Stimulated activated CD4-positive, alpha-beta T cell treated with anti-CD3 and anti-CD28 coated beads, Interleukin-12 subunit alpha, Interleukin-12 subunit beta, amount 100 ng/mL, for 24 hours (primary cell): ENCODE measurements around the gene MYF5.
"Not testable (repeated sequence)": the region's sequence is repeated elsewhere in the genome, so short reads cannot be mapped to it uniquely, and the experiment has no call there.

Experiments
- DNase-seq, 2 experiments: peaks; one replicate each; pipeline ENCODE4 v3.0.0-alpha.2; 2020; ENCODE audit warnings: low read depth in 2 of 2

The MYF5 gene

DNA sequence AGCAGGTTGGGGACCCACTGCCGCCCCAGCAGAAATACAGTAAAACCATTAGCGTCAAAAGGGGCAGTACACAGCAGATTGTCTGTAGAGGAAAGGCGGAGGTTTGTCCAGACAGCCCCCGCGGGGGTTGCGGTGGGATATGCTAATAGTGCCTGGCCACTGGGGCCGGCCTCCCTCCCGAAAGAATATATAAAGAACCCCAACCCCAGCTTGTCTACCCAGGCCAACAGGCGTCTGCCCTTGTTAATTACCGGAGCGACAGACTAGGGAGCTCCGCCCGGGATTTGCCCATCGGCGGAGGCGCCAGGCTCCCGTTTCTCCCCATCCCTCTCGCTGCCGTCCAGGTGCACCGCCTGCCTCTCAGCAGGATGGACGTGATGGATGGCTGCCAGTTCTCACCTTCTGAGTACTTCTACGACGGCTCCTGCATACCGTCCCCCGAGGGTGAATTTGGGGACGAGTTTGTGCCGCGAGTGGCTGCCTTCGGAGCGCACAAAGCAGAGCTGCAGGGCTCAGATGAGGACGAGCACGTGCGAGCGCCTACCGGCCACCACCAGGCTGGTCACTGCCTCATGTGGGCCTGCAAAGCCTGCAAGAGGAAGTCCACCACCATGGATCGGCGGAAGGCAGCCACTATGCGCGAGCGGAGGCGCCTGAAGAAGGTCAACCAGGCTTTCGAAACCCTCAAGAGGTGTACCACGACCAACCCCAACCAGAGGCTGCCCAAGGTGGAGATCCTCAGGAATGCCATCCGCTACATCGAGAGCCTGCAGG lies at the start of gene MYF5:
MYF5 (plus strand) TSS at position 217 of the 774 bp plus-strand sequence; CDS start at position 369, 152 bp downstream.
- DNase-seq: no peak

DNA sequence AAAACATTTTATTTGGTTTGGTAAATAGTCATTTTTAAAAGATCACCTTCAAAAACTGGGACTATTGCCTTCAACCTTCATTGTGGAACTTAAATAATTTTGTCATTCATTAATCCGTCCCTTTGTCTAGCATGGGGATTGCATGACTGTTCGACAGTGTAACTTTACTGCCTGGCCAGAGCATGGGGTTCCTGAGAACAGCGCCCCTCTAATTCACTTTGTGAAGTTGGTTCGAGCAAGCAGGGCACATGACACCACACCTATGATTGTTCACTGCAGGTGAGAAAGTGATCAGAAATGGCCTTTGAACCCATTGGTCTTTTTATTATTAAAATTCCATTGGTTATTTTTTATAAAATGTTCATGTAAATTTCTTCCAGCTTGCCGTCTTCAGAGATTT lies 46.5 kb upstream of the MYF5 start:
- DNase-seq: no peak

DNA sequence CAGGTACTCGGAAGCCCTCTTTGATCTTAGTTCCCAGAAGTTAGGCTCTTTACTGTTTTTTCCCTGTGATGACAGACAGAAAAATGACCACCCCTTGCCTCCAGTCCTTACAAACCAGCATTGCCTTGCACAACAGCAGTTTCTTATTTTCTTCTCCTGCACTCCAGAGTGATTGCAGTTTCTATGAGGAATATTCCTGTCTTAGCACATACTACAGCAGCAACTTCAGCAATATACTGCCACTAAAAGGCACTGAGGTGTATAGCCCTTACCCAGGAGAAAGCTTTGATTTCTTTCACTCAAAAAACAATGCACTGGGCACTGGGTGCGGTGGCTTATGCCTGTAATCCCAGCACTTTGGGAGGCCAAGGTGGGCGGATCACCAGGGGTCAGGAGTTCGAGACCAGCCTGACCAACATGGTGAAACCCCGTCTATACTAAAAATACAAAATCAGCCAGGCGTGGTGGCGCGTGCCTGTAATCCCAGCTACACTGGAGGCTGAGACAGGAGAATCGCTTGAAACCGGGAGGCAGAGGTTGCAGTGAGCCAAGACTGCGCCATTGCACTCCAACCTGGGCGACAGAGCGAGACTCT lies 40.6 kb upstream of the MYF5 start:
- not testable (repeated sequence) for DNase-seq

DNA sequence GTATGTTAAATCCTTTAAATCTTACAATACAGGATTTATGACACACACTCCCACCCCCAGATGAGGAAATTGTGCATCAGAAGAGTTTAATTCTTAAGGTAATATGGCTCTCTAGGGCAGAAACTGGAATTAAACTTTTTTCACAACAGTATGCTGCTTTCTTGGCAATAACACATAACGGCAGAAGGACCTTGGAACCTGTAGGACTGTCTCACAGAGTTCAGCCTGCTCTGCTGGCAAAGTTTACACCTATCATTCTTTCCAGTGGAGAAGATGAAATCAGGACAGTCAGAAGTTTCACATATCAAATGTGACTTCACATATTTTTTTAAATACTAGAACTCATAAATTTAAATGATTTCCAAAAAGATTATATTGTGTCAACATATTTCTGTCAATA lies 39.9 kb upstream of the MYF5 start:
- DNase-seq: no peak

DNA sequence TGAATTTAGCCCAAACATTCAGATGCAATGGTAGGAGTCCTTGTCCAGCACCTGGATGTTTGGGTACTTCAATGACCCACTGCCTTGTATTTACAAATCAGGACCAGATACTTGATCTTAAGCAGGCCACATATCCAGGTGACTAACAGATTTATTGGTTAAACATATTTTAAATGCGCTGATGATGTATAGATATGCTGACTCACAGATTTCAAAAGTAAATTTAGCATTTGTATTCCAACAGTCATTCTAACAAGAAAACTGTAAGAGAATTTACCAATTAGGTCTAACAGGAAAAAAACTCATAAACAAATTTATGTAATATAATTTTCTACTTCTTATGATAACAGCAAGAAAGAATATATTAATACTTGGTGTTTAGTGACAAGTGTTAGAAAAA lies 38.7 kb upstream of the MYF5 start:
- no peak for DNase-seq

DNA sequence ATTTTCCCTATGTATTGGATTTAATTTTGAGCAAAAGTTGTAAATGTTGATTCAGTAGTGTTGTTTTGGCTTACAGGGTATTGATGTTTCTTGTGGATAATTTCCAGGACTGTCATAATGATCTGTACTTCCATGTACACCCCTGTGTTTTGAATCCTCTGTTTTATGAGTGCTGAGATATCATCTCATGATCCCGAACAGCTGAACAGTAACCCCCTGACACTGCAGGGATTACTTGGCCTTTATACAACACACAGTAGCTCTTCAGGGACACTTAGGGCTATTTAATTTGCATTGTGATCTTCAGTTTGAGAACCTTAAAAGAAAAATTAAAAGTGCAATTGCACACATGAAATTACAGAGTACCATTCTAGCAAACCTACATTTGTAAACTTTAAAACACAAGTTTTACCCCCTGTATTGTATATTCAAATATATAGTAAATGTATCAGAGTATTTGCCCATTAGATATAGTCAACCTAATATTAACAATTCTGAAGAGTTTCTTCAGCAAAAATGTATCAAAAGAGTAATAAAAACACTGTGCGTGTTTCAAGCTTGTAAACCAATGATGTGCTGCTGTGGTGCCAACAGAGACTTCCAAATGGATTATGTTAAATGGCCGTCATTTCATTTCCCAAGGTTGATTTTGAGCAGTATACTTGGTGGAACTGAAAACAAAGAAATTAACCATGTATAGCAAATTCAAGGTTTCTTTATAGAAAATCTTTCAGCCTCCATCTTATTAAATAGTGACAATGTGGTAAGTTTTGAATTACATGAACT lies 37.2 kb upstream of the MYF5 start:
- no peak for DNase-seq

DNA sequence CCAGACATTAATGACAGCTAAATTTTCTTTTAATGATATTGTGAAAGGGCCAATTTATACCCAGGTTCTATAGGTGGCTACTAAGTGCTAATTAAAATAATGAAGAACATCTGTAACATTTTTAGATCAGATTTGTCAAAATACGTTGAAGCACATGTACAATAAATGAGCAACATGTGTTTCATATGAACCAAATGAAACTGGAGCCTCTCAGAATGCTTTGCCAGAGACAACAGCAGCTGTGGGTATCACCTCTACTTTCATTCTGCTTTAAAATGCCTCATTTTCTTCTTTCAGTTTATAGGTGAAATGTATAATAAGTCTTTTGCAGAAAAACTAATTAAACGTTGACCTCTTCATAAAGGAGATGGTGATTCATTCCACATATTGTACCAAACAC lies 35.4 kb upstream of the MYF5 start:
- no peak for DNase-seq

DNA sequence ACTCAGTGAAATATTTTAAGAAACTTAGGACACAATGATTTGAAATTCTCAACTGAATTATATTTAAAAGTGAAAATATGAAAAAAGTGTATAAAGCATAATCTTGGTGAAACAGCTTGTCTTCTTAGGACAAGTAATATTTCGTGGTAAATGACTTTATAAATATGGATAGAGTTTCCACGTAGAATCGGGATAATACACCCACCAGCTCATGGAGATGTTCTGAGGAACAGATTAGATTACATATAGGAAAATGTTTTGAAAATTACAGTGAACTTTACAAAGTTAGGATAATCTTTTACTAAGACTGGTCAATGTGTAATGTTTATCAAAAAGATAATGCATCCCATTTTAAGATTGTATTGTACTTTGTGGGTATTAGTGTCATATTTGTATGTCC lies 34.9 kb upstream of the MYF5 start:
- DNase-seq: no peak

DNA sequence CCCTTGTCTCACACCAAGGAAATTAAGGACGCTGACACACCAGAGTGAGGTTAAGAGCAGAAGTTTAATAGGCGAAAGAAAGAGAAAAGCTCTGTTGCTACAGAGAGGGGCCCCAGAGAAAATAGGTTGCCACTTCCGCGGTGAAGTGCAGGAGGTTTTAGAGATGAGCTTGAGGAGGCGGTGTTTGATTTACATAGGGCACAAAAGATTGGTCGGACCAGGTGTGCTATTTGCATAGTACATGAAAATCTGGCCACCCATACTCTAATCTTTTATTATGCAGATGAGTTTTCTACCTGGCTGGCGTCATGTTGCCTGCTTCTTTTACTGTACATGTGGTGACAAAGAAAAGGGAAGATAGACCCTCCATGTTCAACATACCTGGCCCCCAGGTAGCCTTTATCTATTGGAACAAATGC lies 32.6 kb upstream of the MYF5 start:
- no peak for DNase-seq

DNA sequence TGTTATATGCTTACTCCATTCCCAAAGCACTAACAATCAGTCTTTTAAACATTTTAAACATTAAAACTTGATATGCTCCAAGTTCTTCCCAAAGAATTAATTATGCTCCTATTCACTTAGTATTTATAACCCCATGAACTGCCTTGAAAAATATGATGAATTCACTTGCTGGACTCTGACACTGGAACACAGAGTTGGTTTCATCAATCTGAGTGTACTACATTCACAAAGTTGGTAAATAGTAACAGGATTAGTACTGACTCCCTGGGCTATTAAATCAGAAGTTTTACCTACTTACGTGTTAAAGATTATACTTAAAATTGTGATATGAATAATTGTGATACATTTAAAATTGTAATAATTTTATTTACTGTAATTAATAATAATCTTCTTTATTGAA lies 26.6 kb upstream of the MYF5 start:
- DNase-seq: no peak

DNA sequence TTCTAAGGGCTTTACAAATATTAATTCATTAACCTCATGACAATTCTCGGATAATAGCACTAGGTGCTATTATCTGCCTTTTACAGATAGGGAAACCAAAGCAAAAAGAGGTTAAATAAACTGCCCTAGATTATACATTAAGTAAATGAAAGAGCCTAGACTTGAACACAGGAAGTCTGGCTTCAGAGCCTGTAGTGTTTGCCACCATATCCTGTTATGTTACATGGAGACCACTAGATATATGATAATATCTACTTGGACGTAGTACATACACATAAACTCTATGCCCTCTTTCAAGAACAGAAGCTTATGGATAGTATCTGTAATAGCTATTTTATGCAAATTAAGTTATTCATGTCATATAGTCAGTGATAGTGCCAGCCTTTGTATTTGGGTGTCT lies 26.2 kb upstream of the MYF5 start:
- DNase-seq: no peak

DNA sequence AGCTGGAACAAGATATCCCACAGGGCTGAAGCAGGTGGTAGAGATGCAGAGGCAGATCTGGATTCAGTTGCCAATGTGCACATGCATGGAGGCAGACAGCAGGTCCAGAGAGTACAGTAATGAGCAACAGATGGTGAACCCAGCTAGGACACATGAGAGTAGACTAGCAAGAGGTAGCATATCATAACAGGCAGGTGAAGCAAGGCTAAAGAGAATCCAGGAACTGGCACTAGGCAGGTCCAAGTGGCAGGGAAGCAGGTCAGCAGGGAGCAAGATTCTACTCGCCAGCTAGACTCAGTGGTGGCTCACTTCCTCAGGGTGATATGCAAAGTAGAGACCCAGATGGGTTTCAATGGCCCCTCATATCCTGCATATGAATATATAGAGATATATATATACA lies 24.6 kb upstream of the MYF5 start:
- DNase-seq: no peak

DNA sequence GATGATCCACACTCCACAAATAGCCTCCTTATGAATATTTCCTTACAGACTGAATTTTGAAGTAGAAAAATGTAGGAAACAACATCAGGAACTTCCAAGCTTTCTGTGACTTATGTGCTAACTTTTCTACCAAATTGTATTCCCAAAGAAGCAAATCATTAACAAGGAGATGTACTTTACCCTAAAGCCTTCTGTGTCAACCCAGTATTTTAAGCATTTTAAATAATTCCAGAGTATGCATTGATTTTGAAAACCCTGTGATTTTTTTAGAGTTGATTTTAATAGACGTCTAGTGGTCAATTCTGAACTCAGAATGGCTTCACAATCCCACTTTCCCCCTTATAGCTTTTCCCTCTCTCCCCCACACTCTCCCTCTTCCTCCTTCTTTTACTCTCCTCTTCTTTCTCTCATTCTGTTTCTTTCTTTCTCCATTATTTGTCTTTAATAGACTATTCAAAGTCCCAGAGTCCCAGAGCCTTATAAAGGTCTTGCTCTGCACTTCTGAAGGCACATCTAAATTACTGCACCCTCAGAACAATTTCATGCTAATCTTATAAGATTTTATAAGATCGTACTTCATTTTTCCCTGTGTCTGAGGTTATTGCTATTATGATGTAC lies 19.3 kb upstream of the MYF5 start:
- DNase-seq: no peak

DNA sequence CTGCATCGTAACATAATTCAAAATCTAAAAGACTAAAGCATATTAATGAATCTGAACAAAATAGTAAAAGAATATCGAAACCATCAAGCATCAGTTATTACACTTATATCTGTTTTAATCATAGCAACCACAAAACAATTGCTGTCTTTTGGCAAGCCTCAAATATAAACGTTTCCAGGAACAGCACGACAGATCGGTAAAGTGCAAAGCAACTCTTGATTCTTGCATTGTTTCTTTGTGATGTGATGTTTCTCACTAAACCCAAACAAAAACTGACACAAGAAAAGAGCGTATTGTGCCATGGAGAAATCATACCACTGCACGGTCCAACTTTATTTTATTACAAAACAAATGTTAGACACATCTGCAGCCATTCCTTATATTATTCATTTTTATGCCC lies 18.5 kb upstream of the MYF5 start:
- DNase-seq: no peak

DNA sequence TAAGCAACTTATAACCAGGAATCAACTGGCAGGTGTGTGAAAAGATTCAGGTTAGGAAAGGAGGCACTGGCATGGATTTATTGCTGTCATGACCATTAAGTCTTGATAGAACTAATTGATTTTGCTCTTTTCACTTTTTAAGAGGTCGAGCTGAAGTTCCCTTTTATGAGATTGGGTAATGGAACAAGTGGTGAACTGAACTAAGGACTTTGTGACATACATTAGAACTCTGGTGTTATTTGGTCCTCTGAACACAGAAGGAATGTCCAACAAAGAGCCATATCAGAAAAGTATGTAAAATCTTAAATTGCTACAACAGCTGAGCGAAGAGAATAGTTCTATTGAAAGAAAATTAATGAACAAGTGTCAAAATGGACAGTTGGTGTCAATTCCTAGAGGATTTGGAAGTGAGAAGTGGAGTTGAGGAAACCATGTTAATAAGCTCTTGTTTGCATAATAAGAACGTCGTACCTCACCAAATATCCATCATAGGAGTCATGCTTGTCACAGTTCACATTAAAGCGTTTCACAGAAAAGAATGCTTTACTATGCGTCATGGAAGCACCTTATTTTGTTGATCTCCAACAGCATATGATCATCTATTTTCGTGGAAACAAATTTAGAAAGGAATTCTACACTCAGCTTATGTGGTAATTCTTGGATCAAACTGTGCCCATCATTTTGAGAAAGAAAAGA lies 17.7 kb upstream of the MYF5 start:
- DNase-seq: no peak

DNA sequence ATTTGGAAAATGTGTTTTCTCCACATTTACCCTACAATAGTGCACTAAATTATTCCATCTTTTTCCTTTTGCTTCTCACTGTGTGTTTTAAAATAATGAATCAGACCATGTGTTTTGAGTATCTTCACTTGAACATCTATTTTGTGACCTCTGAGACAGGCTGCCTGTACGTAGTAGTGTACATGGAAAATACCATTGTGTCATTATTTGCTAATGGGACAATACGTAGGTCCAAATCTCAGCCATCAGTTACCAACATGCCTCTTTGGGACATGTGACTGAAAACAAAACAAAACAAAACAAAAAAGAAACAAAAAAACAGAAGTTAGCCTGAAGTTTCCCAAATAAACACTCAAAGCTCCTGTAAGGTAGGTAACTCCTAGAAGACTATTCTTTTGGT lies 16.4 kb upstream of the MYF5 start:
- no peak for DNase-seq

DNA sequence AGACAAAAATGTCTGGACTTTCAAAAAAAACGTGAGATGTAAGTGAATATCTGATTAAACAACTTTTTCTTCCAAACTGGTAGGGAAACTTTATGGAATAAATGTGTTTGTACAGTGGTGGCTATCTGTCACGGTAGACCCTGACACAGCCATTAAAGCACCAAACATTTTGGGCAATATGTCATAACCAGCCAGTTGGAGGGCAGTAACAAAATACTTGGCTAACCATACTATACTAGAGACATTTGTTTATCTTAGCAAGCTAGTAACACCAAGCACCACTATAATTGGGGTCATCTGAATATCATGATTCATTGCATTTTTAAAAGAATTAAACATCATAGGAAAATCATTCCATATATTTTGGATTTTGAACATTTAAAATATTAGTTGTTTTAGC lies 15.3 kb upstream of the MYF5 start:
- no peak for DNase-seq

DNA sequence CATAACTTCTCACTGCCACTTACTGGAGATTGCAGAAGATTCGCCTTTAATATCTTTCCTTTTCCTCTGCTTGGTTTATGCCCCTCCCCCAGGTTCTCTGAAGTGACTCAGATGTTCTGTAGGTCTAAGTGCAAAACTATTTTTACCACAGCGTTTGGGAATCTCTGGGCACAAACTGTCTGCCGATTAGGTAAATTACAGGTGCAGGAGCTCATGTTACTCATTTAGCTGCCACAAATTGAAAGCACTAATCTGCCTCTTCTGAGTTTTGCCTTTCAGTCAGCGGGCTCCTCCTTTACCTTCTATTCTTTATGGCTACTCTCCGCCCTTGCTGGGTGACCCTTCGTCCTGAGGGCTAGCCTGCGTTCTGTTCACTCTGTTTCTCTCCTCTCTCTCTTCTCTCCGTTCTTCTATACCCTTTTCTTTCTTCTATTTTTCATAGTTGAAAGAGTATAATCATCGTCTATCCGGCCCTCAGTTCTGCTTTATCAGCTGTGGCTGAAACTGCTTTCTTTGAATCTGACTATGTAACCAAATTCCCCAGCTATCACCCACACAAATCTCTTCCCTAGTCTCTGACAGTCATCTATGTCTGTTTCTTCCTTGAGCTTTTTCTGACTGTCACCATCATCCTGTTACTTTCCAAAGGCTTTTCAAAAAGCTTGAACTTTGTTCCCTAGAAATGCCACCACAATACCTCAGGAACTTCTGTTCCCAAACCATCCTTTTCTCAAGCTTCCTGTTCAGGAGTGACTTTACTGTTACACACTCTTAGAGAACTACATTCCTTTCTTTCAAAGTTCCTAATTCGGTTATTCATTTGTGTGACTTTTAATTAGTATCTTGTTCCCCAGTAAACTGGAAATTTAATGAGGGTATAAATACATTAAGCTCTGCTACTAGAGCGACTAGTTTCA lies 13.6 kb upstream of the MYF5 start:
- no peak for DNase-seq

DNA sequence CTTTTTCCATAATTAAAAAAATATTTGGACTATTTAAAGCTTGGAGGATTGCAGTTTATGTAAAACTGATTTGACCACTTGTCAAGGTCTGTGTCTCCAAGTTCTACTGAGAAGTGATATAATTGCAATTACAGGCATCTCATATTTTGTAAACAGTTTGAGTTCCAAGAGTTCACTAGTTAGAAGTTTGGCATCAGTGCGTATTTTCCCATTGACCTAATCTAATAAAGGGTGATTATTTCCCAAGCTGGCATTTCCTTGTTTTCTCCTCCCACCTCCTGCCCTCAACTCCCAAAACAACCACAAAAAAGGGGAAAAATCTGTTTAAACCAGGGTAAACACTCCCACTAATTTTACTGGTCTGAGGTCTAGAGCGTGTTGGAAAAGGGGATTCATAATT lies 12.3 kb upstream of the MYF5 start:
- DNase-seq: no peak

DNA sequence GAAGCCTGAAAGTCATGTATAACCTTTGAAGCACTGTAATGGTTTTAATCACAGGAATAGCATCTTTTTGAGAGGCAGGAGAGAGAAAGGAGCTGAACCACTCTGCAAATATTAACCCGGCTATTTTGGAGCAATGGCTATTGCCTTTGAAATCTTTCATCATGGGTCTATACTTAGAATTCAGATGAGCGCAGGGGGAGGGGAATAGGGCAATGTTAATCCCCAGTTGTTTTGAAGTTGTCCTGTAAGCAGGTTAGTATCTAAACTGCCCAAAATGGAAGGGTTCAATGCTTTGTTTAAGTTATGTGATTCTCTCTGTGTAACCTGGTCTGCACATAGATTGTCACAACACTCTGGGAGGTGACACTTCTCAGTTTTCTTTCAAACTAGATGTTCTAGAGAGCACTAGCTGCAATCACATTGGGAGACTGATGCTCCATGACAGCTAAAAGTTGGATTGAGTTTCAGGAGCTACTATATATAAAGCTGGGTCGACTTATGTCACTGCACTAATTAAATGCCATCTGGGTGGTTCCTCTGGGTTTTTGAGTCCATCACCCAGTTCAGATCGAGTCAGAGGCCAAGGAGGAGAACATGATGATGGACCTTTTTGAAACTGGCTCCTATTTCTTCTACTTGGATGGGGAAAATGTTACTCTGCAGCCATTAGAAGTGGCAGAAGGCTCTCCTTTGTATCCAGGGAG lies 9.4 kb upstream of the MYF5 start, which contains the start of gene MYF6:
MYF6 (plus strand) TSS at position 509 of the 704 bp plus-strand sequence; CDS start at position 595, 86 bp downstream.
- DNase-seq: no peak
